ENCODE results near the gene LOXL3.
A peak's percentile ranks its signal among the peaks of the same experiment; 100 is the strongest.

LOXL3 gene

DNA sequence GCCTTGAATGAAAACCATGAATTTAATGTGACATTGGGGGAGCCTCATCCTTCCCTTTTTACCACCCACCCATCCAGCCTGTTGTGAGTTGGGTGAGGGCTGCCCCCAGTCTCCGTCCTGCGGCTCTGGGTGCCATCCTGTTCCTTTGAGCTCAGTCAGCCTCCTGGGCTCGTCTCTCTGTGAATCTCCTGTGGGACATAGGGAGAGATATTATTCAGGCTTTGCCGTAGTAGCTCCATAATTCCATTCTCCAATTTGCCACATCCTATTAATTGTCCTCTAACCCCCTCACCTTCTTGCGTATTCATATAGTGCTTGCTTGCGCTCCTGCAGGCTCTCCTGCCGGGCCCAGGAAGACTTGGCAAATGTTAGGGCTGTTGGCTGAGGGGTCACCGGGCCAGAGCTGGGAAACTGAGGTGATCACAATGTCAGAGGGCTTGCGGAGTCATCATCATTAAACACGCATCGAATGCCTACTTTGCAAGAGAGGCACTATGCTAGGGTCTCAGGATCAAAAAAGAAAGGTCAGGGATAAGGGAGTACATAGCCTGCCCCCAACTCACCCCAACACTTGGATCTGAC lies 27.0 kb downstream of the LOXL3 start:
- no peak for DNase-seq

DNA sequence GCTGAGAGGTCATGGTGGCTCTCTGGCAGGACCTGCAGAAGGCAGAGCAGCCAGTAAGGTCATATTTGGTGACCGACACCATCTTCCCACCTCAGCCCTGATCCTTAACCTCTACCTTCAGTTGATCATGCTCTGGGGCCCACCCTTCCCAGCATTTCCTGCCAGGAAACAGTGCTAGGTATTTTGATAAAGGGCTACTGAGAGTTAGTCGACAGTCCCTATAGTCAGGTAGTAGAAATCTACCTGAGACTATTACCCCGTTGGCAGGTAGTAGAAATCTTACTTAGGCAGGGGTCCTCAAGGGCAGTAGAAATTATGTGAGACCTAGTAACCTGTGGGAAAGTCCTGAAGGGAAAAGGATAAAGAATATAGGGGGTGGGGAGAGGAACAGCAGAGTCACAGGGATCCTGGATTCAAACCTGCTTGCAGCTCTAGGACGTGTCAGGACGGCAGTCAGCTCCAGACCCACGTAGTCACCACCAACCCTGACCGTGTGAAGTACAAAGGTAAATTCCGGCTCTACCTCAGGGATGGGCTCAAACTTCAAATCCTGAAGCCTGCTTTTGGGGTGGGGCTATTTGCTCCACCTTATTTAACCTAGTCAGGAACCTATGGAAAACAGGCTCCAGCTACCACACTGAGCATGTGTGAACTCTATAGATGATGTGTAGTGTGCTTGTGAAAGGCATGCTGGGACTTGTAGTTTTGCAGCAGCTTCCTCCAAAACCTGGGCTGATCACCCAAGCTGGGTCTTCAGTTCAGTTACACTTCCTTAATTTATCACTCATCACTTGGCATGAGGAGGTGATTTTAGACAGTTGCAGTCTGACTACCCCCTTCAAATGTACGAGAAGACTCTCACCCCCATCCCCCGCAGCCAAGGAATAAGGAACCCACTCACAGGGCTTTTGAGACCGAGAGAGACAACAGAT lies 27.8 kb downstream of the LOXL3 start, which contains the start of gene DQX1:
Gene DQX1 (minus strand): TSS at position 515 of the 932 bp plus-strand sequence. CDS start 502 bp downstream, at position 13.
- no peak for DNase-seq

DNA sequence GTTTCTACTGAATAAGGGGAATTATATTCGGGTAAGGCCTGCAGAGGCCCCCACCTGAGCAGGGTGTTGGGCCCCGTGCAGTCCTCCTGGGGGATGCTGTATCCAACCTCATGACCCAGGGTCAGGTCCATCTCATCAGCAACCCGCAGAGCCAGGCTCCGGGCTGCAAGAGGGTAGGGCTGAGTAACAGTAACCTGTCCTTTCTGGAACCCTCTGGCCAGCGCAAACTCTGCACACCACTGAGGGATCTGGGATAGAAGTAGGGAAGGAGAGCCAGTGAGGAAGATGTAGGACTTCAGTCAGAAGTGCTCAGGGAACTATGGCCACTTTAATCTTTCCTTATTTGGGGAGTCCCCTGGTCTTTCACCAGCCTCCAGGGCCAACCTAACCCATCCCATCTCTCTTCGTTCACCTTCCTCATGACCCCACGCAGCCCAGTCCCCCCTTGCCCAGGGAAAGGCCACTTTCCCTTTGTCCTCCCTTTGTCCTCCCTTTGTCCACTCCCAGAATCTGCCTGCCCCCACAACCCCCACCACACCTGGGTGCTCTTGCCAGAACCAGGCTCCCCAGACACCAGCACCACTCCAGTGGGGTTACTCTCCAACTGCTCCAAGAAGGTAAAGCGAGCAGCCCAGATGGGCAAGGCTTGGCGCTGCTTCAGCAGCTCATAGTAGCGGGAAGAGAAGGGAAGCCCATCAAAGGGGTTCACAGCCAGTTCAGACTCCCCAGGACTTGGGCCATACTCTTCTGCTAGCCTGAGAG lies 28.6 kb downstream of the LOXL3 start:
- no peak for DNase-seq

DNA sequence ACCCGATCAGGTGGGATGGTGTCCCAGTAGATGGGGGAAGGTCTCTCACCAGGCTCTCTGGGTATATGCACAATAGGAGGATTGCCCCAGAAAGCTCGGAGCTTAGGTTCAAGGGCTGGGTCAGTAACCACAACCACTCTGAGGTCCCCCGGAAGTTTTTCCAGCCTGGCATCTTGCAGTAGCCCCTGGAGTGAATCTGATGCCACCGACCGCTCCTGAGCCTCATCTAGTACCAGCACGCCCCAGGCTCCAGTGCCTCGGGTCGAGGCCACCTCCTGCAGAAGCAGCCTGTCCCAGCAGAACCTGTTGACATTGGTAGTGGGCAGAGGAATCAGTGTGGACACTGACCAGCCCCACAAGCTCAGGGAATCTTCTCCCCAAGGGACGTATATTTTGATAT lies 29.7 kb downstream of the LOXL3 start:
- DNase-seq, result no peak

DNA sequence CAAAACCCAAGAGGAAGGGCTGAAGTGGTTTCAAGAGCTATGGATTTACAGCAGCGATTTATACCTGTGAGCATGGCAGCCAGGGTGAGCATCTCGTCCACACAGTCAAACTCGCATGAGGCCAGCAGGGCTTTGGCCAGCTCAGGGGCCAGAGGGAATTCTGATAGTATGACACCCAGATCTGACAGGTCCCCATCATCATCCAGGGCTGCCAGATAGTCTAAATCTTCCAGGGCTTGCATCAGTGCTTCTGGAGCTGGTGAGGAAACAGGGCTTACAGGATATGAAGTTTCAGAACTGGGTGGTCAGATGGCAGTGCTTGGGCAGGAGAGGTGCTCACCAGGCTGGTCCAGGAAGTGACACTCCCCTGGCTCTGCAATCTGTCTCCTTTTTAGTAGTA lies 31.2 kb downstream of the LOXL3 start:
- DNase-seq, result no peak

DNA sequence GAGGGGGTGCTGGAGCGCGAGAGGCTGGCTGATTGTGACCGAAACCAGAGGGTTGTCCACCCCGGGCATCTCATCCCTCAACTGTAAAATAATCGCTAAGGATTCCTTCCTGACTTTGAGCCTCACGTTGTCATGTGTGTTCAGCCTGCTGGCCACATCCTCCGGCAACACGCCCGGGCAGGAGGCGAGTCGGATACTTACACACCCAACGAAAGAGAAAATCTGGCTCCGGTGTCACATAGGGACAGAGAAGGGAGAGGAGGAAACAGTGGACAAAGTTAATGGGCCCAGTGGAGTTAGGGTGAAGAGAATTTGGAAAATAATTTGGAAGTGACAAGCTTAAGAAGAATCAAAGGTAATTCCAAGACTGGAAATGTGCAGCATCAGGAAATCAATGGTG lies 37.1 kb downstream of the LOXL3 start:
- no peak for DNase-seq

DNA sequence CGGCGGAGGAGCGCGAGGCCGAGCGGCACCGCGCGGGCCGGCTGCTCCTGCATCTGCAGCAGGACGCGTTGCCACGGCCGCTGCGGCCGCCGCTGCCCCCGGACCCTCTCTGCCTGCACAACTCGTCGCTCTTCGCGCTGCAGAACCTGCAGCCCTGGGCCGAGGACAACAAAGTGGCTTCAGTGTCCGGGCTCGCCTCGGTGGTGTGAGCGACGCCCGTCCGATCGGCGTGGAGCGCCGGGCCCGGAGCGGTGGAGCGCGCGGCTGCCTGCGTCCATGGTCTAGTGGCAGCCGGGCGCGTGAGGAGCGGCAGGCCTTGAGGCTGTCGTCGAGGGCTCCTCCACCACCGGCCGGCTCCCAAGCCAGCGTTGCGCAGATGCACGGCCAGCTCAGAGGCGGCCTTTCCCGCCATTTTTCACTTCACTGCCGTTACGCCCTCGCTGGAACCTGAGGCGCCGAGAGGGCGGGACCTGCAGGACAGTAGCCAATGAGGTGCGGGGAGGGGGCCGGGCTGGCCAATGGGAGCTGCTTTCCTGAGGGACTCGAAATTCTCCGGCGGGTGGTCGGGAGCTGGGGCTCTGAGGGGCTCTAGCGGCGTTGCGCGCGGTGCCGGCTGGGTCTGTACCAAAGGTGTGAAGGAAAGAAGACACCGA lies 37.6 kb downstream of the LOXL3 start:
- DNase-seq, result peak; percentile 39

DNA sequence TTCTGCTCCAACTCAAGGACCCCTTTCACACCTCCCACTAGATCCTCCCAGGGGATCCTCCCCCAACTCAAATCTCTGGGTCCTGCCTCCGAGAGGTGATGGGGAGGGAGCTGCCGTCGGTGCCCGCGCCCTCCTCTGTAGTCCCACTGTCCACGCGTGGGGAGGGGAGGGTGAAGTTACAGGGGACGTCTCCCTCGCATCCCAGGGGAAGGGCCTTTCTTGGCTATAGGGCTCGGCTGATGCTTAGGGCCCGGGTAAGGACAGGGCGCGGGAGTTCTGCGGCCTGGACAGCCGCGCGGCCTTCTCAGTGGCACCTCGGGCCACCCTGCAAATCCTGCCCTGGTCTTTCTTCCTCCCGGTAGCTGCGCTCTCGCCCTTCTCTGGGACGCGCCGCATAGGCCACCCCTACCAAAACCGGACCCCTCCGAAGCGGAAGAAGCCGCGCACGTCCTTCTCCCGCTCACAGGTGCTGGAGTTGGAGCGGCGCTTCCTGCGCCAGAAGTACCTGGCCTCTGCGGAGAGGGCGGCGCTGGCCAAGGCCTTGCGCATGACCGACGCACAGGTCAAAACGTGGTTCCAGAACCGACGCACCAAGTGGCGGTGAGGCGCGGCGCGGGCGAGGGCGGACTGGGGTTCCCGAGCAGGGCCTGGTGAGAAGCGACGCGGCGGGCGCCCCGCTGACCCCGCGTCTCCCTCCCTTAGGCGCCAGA lies 38.3 kb downstream of the LOXL3 start:
- DNase-seq, result no peak

DNA sequence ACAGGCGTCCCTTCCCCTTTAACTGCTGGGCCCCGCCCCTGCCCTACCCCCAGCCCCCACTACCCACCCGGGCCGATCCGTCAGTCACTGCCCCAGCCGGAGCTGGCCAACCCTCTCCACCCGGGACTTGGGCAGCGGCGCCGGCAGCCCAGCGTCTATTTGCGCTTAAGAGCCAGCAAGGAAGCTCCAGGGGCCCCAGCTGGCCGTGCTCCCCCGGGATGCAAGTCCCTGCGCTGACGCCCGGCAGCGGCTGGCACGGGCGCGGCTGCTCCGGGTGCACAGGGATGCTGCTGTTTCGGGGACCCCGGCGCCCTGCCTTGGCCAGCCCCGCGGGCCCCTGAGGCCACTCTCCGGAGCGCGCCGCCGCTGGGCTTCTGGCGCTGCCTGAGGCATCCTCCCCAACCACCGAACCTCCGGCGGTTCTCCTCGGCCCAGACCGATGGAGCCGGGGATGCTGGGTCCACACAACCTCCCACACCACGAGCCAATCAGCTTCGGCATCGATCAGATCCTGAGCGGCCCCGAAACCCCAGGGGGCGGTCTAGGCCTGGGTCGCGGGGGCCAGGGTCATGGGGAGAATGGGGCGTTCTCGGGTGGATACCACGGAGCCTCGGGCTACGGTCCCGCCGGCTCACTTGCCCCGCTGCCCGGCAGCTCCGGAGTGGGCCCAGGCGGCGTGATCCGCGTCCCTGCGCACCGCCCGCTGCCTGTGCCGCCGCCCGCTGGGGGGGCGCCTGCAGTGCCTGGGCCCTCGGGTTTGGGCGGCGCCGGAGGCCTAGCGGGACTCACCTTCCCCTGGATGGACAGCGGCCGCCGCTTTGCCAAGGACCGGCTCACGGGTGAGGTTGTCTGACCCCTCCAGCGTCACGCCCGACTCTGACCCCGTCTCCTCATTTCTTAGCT lies 39.1 kb downstream of the LOXL3 start, which contains the start of gene TLX2:
Gene TLX2 (plus strand): TSS at position 83 of the 903 bp plus-strand sequence. CDS start 357 bp downstream, at position 440.
- DNase-seq, result no peak

DNA sequence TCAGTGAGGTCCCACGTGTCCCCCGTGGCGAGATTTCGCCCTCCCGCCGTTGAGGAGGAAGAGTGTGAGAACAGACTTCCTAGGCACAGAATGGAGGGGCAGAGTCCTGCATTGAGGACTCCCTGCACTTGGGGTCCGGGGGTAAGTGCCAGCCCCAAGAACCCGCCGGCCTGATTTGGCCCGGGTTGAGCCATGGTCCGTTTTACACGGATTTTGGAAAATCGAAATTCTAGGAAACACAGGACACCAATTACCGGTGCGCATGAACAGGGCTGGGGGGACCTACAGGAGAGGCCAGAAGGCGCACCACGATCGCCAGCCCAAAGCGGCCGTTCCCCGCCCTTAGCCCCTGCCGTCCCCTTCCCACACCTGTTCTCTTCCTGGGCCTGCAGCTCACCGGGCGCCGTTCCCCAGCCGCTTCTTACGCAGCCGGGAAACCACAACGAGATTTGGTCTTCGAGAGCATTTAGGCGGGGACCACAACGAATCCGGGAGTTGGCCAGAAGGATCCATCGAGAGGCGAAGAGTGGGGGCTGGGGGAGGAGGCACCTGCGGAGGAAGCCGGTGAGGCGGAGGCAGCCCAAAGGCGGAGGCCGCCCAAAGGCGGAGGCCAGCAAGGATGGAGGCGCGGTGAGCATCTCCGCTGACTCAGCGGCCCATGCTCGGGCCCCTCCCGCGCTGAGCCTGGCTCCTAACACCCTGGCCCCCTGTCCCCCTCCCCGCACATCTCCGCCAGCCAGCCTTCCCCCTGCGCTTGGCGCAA lies 40.0 kb downstream of the LOXL3 start:
- no peak for DNase-seq

DNA sequence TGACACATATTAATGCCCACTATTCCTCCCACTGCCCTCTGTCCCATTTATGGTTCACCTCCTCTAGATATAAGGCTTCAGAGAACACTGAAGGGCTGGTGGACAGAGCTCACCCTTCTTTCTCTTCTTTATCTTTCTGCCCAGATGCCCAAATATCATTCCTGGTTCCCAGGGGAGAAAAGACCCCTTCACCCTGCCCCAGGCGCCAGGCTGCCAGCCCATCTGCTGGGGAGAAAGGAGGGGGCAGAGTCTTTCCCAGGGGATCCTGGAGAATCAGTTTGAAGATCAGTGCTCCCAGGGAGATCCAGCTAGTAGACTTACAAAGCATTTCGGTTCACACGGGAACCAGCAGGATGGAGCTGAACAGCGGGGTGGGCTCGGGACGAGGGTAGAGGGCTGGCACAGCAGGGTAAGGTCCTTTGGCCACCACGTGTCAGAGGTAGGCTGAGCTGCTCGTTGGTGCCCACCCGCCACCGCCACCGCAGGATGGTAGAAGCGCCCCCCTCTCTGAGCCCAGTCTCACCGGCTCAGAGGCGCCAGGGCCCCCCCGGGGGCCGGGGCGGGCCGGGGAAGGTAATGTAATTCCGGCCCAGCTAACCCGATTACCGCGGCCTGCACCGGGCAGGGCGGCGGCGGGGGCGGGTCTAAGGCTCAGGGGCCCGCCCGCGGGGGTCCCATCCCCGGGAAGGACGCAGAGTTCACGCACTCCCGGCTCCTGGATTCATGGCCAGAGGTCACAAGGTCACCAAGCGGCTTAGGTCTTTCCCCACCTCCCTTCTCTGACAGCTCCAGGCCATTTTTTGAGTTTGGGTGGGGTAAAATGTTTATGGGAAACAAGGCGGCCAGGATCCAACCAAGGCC lies 40.8 kb downstream of the LOXL3 start:
- DNase-seq, result no peak

DNA sequence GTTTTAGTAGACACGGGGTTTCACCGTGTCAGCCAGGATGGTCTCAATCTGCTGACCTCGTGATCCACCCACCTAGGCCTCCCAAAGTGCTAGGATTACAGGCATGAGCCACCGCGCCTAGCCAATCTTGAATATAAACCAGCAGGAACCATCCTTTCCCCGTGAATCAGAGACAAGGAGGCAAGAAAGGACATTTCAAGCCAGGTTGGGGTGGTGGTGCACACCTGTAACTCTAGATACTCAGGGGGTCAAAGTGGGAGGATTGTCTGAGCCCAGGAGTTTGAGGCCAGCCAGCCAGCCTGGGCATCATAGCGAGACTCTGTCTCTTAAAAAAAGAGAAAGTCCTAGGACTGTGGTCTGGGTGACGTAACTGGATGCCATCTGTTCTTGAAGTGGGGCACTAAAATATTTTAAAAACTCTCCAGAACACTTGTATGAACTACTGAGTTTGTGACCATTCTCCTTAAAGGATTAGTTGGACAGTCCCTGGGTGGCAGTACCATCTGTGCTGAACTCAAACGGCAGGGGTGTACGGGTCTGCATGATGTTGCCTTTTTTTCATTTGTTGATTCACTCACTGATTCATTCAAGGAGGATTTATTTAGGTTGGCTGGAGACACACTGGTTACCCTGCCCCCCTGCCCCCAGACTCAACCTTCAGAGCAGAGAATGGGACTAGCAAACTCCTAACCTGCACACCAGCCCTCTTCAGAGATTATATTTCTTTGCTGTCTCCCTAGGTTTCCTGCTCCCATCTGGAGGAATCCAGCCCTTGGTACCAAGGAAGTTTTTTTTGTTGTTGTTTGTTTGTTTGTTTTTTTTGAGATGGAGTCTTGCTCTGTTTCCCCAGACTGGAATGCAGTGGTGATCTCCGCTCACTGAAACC lies 42.4 kb downstream of the LOXL3 start:
- DNase-seq, result no peak

DNA sequence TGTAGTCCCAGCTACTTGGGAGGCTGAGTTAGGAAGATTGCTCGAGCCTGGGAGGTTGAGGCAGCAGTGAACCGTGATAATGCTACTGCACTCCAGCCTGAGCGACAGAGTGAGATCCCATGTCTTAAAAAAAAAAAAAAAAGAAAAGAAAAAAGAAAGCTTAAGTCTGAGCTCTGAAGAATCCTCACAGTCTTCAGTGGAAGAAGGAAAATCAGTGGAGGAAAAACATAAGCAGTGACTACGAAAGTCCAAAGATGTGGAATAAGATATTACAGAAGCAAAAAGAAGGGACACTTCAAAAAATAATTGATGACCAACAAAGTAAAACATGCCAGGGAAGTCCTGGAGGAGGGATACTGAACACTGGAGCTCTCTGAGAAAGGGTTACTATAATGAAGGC lies 43.5 kb downstream of the LOXL3 start:
- DNase-seq, result no peak

DNA sequence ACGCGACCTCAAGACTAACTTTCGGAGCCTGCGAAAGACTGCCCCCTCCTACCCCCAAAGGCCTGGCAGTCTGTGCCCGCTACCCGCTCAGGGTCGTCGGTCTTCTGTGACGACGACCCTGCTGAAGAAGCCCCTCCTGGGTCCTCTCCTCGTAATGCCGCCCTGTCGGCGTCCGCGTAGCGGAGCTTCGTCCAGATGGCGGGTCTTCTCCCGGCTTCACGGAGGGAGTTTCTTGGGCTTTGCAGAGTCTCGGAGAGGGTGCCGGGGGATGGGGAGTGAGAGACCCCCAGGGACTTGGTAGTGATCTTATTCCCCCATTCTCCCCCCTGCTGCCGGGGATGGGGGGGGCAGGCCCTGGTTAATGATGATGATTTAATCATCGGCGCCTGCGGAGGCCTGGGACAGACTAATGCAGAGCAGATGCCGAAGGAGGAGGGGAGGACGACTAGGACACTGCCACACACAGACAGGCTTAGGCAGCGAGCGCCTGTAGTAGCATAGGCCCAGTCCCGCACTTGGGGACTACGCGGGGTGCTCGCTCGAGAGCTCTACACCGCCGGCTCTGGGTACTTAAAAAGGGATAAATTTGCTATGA lies 45.7 kb downstream of the LOXL3 start:
- no peak for DNase-seq

DNA sequence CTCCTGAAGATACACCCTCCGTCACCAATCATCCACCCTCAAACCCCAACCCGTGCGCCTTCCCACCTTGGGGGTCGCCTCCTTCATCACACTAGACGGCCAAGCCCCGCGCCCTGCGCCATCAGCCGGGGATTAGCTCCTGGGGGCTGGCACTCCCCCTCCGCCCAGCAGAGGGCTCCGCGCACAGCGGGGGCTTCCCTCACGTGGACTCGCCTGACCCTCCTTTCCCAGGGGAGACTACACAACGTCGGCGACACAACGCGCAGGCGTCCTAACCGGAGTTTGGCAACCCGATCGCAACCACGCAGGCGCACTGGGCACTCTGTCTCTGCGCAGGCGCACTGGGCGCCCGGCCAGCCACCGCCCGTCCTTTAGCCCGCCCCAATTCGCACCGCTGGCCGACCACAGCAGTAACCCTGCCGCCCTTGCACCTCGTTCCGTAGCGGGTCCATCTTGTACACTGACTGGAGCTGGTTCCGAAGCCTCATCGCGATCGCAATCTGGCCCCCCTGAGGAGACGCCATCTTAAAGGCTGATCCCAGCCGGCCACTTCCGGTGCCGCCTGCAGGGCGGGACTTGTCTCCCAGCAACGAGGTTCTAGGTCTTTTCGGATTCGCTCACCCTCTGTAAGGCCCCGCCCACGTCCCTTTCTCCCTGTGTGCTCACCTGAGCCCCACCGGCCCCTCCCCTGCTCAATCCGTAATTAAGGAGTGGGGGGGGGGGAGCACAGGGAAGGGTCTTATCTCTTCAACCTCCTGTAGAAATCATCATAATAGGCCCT lies 46.4 kb downstream of the LOXL3 start, which contains the start of gene PCGF1:
Gene PCGF1 (minus strand): TSS at position 551 of the 781 bp plus-strand sequence. CDS start 27 bp downstream, at position 524.
- DNase-seq, result peak; percentile 90

DNA sequence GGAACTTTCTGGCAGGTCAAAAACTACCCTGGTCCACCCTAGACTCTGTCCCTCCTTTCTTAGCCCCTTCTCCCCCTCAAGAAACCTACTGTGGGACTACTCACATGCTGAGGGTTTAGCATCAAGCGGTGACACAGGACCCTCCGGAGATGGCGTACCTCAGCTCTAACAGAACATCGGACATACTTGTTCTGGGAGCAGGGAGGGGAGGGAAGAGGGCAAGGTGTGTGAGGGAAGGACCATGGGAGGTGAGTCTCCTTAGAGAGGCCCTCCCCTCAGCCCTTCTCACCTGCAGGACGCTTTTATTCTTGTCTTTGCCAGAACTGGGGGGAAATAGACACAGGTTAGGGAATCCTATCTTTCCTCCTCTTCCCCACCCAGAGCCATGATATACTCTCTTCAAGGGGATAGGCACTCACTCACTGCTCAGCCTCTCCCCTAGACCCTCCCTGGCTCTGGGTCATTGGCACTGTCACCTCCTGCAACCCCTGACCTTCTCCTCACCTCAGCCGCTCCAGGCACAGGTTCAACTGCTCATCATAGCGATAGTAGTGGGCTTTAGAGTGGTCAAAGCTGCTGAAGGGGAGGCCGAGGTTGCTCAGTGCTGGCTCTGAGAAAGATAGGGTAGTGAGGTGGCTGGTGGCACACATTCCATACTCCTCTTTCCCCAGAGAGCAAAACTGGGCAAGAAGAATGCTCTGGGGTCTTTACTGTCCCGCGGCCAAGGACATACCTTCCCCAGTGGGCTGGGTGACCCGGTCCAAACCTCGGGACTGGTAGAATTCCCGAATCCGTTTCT lies 48.1 kb downstream of the LOXL3 start:
- DNase-seq, result no peak

Data from activated gamma-delta T cell (primary cell).